ENCODE data around the gene DPH7. TPM values are rescaled to one million over a fixed set of nuclear protein-coding genes. Genes with fewer than 3 reads are reported as not detected.
"Not testable (repeated sequence)": the region's sequence is repeated elsewhere in the genome, so short reads cannot be mapped to it uniquely, and the experiment has no call there.

DPH7 gene
- total and polyA plus RNA-seq, 2 experiments from 2014 or later, result 26.7 to 27.0 TPM

DNA sequence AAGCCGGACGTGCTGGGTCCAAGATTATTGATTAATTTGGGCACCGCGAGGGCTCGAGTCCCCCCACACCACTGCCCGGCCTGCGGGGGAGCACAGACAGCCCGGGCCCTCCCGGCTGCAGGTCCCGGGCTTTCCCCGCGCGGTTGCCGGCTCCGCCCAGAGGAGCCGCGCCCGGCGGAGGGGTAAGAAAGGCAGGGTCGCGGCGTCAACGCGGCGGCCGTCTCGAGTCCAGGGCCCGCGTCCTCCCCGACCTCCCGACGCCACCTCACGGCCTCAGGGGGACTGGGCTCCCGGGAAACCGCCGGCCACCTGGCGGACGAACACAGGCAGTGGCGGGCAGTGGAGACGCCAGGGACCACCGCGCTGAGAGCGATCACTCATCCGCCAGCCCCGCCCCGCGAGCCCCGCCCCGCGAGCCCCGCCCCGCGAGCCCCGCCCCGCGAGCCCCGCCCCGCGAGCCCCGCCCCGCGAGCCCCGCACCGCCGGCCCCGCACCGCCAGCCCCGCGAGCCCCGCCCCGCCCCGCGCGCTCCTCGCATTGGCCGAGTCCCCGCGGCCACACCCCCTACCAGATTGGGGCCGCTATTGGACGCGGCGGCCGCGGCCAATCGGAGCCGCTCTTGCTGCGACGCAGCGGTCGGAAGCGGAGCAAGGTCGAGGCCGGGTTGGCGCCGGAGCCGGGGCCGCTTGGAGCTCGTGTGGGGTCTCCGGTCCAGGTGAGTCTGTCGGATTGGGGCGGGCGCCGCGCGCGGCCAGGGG is 27.3 kb downstream of the DPH7 start, which contains the start of gene MRPL41:
TSS of gene MRPL41 (plus strand) at position 616 of the 758 bp plus-strand sequence. CDS start 203 bp downstream, outside the sequence.
- WGBS, 2 experiments (ENCODE audit: low coverage in 1 of 2, low lambda C conversion rate in 2 of 2, missing lambda C conversion rate in 2 of 2), result 1% methylated on average over 59 to 66 of the region's 106 CpGs
- TF ChIP-seq EZH2phosphoT487 (IDR thresholded peaks at IDR 0.05; ENCODE audit: insufficient read depth, low read depth) (no peak), EZH2 (IDR thresholded peaks at IDR 0.05; ENCODE audit: insufficient read depth, poor library complexity, severe bottlenecking) (no peak)
- Histone ChIP-seq H3K9me3 (ENCODE audit: low read depth) (no peaks in the 10 kb centered on the region), H2AFZ (peak within 1 kb of the TSS; percentile 88), H3K9me2 (ENCODE audit: insufficient read depth) (no peaks in the 10 kb centered on the region), H4K20me1 (ENCODE audit: insufficient read depth) (no peaks in the 10 kb centered on the region), H3K9ac (peak within 1 kb of the TSS; percentile 89), H3F3A (ENCODE audit: insufficient read depth) (peaks cover 11% of the 10 kb centered on the region; the same call in 1 of the 2 replicates), H3K27ac (peak within 1 kb of the TSS; percentile 56), H3K36me3 (ENCODE audit: low read depth) (peaks cover 8% of the 10 kb centered on the region), H3K27me3 (replicated peaks; ENCODE audit: insufficient read depth) (no peaks in the 10 kb centered on the region), H3K4me1 (ENCODE audit: insufficient read depth) (peaks cover 8% of the 10 kb centered on the region; the same call in 1 of the 2 replicates), H3K4me3 (peak within 1 kb of the TSS; percentile 87), H3K79me2 (ENCODE audit: insufficient read depth) (peaks cover 14% of the 10 kb centered on the region), H3K4me2 (ENCODE audit: unreplicated experiment) (peak within 1 kb of the TSS; percentile 81)
- peak; percentile 94 for DNase-seq
- in situ Hi-C loops (cut with MboI), result no loop called here

DNA sequence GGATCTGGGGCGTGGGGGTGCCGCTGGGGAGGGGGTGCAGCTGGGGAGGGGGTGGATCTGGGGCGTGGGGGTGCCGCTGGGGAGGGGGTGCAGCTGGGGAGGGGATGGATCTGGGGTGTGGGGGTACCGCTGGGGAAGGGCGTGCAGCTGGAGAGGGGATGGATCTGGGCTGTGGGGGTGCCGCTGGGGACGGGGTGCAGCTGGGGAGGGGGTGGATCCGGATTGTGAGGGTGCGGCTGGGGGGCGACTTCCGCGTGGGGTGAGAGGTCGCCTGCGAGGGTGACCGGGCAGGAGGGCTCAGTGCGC is 27.8 kb downstream of the DPH7 start:
- H3K27me3 ChIP-seq (replicated peaks; ENCODE audit: insufficient read depth); H3K36me3 ChIP-seq (ENCODE audit: low read depth); in situ Hi-C loops (cut with MboI); H4K20me1 ChIP-seq (ENCODE audit: insufficient read depth); DNase-seq; H3K4me1 ChIP-seq (ENCODE audit: insufficient read depth); H3K9me3 ChIP-seq (ENCODE audit: low read depth); H3K9me2 ChIP-seq (ENCODE audit: insufficient read depth): not testable (repeated sequence)
- H2AFZ ChIP-seq, result peak overlapping the region; percentile 88
- H3F3A ChIP-seq (ENCODE audit: insufficient read depth), result peaks cover 13% of the 10 kb centered on the region; the same call in 1 of the 2 replicates
- peak overlapping the region; percentile 56; the same call in 1 of the 2 replicates for H3K27ac ChIP-seq
- peak overlapping the region; percentile 87 for H3K4me3 ChIP-seq
- WGBS, 2 experiments (ENCODE audit: low coverage in 1 of 2, low lambda C conversion rate in 2 of 2, missing lambda C conversion rate in 2 of 2), result 1% methylated on average over 17 of the region's 17 CpGs; no CpG with 5 or more reads in 1 of the 2 experiments
- peaks cover 14% of the 10 kb centered on the region for H3K79me2 ChIP-seq (ENCODE audit: insufficient read depth)
- H3K9ac ChIP-seq, result peak overlapping the region; percentile 89
- H3K4me2 ChIP-seq (ENCODE audit: unreplicated experiment), result peak overlapping the region; percentile 81

DNA sequence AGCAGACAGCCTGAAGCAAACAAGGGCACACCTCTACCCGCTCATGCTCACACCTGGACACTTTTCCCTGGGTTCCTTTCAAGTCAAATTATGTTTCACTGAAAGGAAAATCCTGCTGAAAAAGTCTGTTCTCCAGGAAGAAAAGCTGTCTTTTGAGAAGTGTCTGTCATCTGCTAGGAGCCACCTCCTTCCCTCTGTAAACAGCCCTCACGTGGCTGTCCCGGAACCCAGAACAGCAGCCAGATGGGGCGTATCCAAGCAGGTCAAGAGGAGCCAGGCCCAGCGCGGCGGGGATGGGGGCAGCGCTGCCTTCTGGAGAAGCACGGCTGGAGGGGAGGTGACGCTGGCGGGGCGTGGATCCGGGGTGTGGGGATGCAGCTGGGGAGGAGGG is 28.5 kb downstream of the DPH7 start, which contains the start of gene PNPLA7:
TSS of gene PNPLA7 (minus strand) at position 172 of the 391 bp plus-strand sequence. CDS start 205 bp downstream, outside the sequence.
- peak within 1 kb of the TSS; percentile 56; the same call in 1 of the 2 replicates for H3K27ac ChIP-seq
- 10% methylated on average over 10 to 13 of the region's 13 CpGs for WGBS, 2 experiments (ENCODE audit: low coverage in 1 of 2, low lambda C conversion rate in 2 of 2, missing lambda C conversion rate in 2 of 2)
- in situ Hi-C loops (cut with MboI), result no loop called here

DNA sequence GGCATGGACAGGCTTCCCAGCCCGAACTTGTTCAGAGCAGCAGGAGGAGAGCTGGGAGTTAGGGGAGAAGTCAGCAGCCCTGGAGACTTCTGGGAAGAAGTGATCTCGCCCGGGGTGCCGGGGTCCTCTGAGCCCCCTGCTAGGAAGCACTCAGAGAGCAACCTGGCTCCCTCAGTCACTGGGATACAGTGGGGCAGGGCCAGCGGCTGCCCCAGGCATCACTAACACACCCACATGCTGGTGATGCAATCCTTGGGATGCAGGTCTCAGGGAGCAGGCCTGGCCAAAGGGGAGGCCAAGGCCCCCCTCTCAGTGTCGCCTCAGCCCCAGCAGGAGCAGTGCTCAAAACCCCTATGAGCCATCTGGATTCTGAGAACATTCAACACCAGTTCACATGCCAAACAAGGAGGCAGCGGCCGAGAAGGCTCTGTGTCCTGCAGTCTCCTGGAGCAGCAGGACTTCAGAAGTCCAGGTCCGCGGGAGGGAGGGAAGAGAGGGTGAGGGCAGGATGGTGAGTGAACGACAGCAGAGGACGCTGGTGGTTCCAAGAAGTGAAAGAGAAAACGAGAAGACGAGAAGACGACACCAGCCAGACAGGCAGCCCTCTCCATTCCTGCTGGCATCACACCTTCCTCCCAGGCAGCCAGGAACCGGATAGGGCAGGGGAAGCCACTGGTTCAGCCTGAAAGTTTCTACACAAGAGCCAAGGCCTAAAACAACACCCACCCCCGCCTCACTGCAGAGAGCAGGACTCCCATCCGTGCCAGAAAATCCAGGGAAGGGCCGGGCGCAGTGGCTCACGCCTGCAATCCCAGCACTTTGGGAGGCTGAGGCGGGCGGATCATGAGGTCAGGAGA is 30.8 kb downstream of the DPH7 start:
- Histone ChIP-seq H3K79me2 (ENCODE audit: insufficient read depth) (peaks cover 10% of the 10 kb centered on the region), H3K4me2 (ENCODE audit: unreplicated experiment) (peak overlapping the region; percentile 8), H3K9ac (peak overlapping the region; percentile 36; the same call in 1 of the 2 replicates), H3K27ac (peak overlapping the region; percentile 37), H3K9me2 (ENCODE audit: insufficient read depth) (no peaks in the 10 kb centered on the region), H3K4me1 (ENCODE audit: insufficient read depth) (peaks cover 25% of the 10 kb centered on the region), H4K20me1 (ENCODE audit: insufficient read depth) (no peaks in the 10 kb centered on the region), H2AFZ (peak overlapping the region; percentile 67), H3K27me3 (replicated peaks; ENCODE audit: insufficient read depth) (no peaks in the 10 kb centered on the region), H3K36me3 (ENCODE audit: low read depth) (no peaks in the 10 kb centered on the region), H3K4me3 (no peak overlapping the region), H3K9me3 (ENCODE audit: low read depth) (no peaks in the 10 kb centered on the region), H3F3A (ENCODE audit: insufficient read depth) (peaks cover 15% of the 10 kb centered on the region)
- WGBS, 2 experiments (ENCODE audit: low coverage in 1 of 2, low lambda C conversion rate in 2 of 2, missing lambda C conversion rate in 2 of 2), result 42 to 52% methylated on average over 22 to 23 of the region's 23 CpGs
- in situ Hi-C loops (cut with MboI), result no loop called here
- DNase-seq, result peak; percentile 56
- no peak for TF ChIP-seq EZH2phosphoT487 (IDR thresholded peaks at IDR 0.05; ENCODE audit: insufficient read depth, low read depth)
- TF ChIP-seq EZH2 (IDR thresholded peaks at IDR 0.05; ENCODE audit: insufficient read depth, poor library complexity, severe bottlenecking), result no peak

More for the DNA sequence above, 28.5 kb downstream of the DPH7 start, which contains the start of gene PNPLA7:
- peak within 1 kb of the TSS; percentile 87 for H3K4me3 ChIP-seq
- no peaks in the 10 kb centered on the region for H3K9me2 ChIP-seq (ENCODE audit: insufficient read depth)
- H4K20me1 ChIP-seq (ENCODE audit: insufficient read depth), result no peaks in the 10 kb centered on the region
- peaks cover 14% of the 10 kb centered on the region for H3K79me2 ChIP-seq (ENCODE audit: insufficient read depth)
- H2AFZ ChIP-seq, result peak within 1 kb of the TSS; percentile 88
- peak; percentile 87 for DNase-seq
- peaks cover 16% of the 10 kb centered on the region; the same call in 1 of the 2 replicates for H3F3A ChIP-seq (ENCODE audit: insufficient read depth)
- H3K4me1 ChIP-seq (ENCODE audit: insufficient read depth), result peaks cover 10% of the 10 kb centered on the region
- H3K27me3 ChIP-seq (replicated peaks; ENCODE audit: insufficient read depth), result no peaks in the 10 kb centered on the region
- no peaks in the 10 kb centered on the region for H3K9me3 ChIP-seq (ENCODE audit: low read depth)
- peaks cover 8% of the 10 kb centered on the region for H3K36me3 ChIP-seq (ENCODE audit: low read depth)
- H3K9ac ChIP-seq, result peak within 1 kb of the TSS; percentile 89
- H3K4me2 ChIP-seq (ENCODE audit: unreplicated experiment), result peak within 1 kb of the TSS; percentile 81
- TF ChIP-seq EZH2phosphoT487 (IDR thresholded peaks at IDR 0.05; ENCODE audit: insufficient read depth, low read depth) (no peak), EZH2 (IDR thresholded peaks at IDR 0.05; ENCODE audit: insufficient read depth, poor library complexity, severe bottlenecking) (no peak)
